ENCODE measurements around the gene EIF5. TPM values are rescaled to one million over a fixed set of nuclear protein-coding genes. Genes with fewer than 3 reads are reported as not detected.

Gene EIF5
- total RNA-seq, 1 experiment from 2014 or later: 356 TPM

GRCh38 chr14:103370087-103370486 lies 36.0 kb downstream of the EIF5 start:
- Histone ChIP-seq H4K5ac (ENCODE audit: insufficient read length, low read depth, low read length) (no peak overlapping the region), H2BK120ac (ENCODE audit: low read depth, low read length, poor library complexity, severe bottlenecking) (no peak overlapping the region), H3K14ac (ENCODE audit: insufficient read depth, low read length) (no peak overlapping the region), H3K23ac (ENCODE audit: insufficient read length, low read depth, low read length) (no peak overlapping the region), H3K4me1 (ENCODE audit: insufficient read depth, low read length) (no peaks in the 10 kb centered on the region; the same call in 1 of the 2 replicates), H3K27me3 (ENCODE audit: insufficient read depth, low read length) (no peaks in the 10 kb centered on the region), H3K4me2 (ENCODE audit: insufficient read depth, insufficient read length, low read length) (no peak overlapping the region), H2BK12ac (ENCODE audit: insufficient read length, low read depth, low read length) (no peak overlapping the region), H4K91ac (ENCODE audit: insufficient read length, low read depth, low read length) (no peak overlapping the region), H2BK20ac (ENCODE audit: low read depth, low read length, poor library complexity, severe bottlenecking) (no peak overlapping the region), H3K4ac (ENCODE audit: low read depth, low read length) (no peak overlapping the region), H3K9ac (ENCODE audit: extremely low read depth, insufficient read length, low read length) (no peak overlapping the region), H3K27ac (ENCODE audit: insufficient read length, low read depth, low read length) (no peak overlapping the region), H3T11ph (ENCODE audit: low read length) (no peak overlapping the region), H3K79me2 (ENCODE audit: insufficient read depth, low read length) (no peaks in the 10 kb centered on the region), H3K23me2 (ENCODE audit: insufficient read length, low read depth, low read length, poor library complexity, severe bottlenecking) (no peaks in the 10 kb centered on the region), H4K20me1 (ENCODE audit: control insufficient read depth, insufficient read depth, insufficient read length) (no peaks in the 10 kb centered on the region), H2BK15ac (ENCODE audit: low read depth, low read length) (no peak overlapping the region), H3K79me1 (ENCODE audit: insufficient read depth, low read depth, low read length, poor library complexity, severe bottlenecking) (no peaks in the 10 kb centered on the region), H2BK5ac (ENCODE audit: insufficient read length, low read length) (no peak overlapping the region), H2AFZ (ENCODE audit: low read length) (no peak overlapping the region), H3K9me3 (ENCODE audit: control insufficient read depth, low read depth, low read length) (no peaks in the 10 kb centered on the region), H3K56ac (ENCODE audit: insufficient read length, low read depth, low read length) (no peak overlapping the region), H3K18ac (ENCODE audit: insufficient read length, low read depth, low read length) (no peak overlapping the region), H2AK5ac (ENCODE audit: insufficient read length, low read length) (no peak overlapping the region), H4K8ac (replicated peaks; ENCODE audit: insufficient read length, low read depth, low read length) (no peak overlapping the region)
- H3K27ac Mint-ChIP-seq: no peak overlapping the region
- no peak for DNase-seq
- WGBS (ENCODE audit: extremely low coverage, insufficient read length, low lambda C conversion rate): no CpG with 5 or more reads among the region's 3 CpGs
- no peak overlapping the region for H3K4me3 Mint-ChIP-seq
- TF ChIP-seq CTCF (conservative IDR thresholded peaks at IDR 0.05): no peak
- H3K9me3 Mint-ChIP-seq: peaks cover 2 to 7% of the 10 kb centered on the region in 2 experiments; a peak in 3 of 5 replicates
- H3K36me3 Mint-ChIP-seq (ENCODE audit: insufficient read depth in 1 of 3, low read depth in 3 of 3): no peaks in the 10 kb centered on the region
- peaks cover 2% of the 10 kb centered on the region; the same call in 1 of the 2 replicates for H3K27me3 Mint-ChIP-seq (ENCODE audit: low read depth)
- H3K4me1 Mint-ChIP-seq: peaks cover 9 to 14% of the 10 kb centered on the region in 2 experiments

Data from H9 (cell line).